ENCODE results near the gene ATP6V1C2. TPM values are rescaled to one million over a fixed set of nuclear protein-coding genes. Genes with fewer than 3 reads are reported as not detected.

The ATP6V1C2 gene
- total RNA-seq, 1 experiment from 2014 or later, result 0.40 TPM

GRCh38 chr2:10818984-10819383 is 97.6 kb downstream of the ATP6V1C2 start:
- CTCF ChIA-PET, result no interaction called here
- Histone ChIP-seq H4K20me1 (ENCODE audit: low read length) (no peaks in the 10 kb centered on the region), H3K9me2 (replicated peaks; ENCODE audit: low read length) (no peaks in the 10 kb centered on the region), H3K4me1 (ENCODE audit: insufficient read depth, low read length) (no peaks in the 10 kb centered on the region), H3F3A (ENCODE audit: low read length, unreplicated experiment) (no peaks in the 10 kb centered on the region), H3K4me2 (ENCODE audit: low read length) (no peak overlapping the region), H3K9me3 (ENCODE audit: low read length) (no peaks in the 10 kb centered on the region), H3K9ac (ENCODE audit: low read length) (no peak overlapping the region), H2AFZ (ENCODE audit: low read length) (no peak overlapping the region), H3K27ac (ENCODE audit: low read length) (no peak overlapping the region), H3K79me2 (ENCODE audit: low read length) (no peaks in the 10 kb centered on the region), H3K27me3 (ENCODE audit: low read length) (peaks cover 39% of the 10 kb centered on the region), H3K4me3 (ENCODE audit: low read length) (no peak overlapping the region), H3K36me3 (ENCODE audit: low read depth, low read length) (no peaks in the 10 kb centered on the region)
- no peak for DNase-seq
- no TSS peak for BruUV-seq (replicated peaks)
- ATAC-seq, result no peak
- intact Hi-C loops (cut with micrococcal nuclease), result loop anchor here (10.0 kb wide), 1 partner anchor 104 kb away; no protein-coding TSS in a partner anchor
- POLR2A ChIA-PET (ENCODE audit: unreplicated experiment), result no interaction called here
- TF ChIP-seq EZH2phosphoT487 (IDR thresholded peaks at IDR 0.05; ENCODE audit: borderline replicate concordance, low read length) (no peak), EZH2 (IDR thresholded peaks at IDR 0.05; ENCODE audit: low read length, unreplicated experiment) (no peak)
- TF ChIP-seq, protein P1, sequence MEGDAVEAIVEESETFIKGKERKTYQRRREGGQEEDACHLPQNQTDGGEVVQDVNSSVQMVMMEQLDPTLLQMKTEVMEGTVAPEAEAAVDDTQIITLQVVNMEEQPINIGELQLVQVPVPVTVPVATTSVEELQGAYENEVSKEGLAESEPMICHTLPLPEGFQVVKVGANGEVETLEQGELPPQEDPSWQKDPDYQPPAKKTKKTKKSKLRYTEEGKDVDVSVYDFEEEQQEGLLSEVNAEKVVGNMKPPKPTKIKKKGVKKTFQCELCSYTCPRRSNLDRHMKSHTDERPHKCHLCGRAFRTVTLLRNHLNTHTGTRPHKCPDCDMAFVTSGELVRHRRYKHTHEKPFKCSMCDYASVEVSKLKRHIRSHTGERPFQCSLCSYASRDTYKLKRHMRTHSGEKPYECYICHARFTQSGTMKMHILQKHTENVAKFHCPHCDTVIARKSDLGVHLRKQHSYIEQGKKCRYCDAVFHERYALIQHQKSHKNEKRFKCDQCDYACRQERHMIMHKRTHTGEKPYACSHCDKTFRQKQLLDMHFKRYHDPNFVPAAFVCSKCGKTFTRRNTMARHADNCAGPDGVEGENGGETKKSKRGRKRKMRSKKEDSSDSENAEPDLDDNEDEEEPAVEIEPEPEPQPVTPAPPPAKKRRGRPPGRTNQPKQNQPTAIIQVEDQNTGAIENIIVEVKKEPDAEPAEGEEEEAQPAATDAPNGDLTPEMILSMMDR (conservative IDR thresholded peaks at IDR 0.05; ENCODE audit: low read depth, low read length), result no peak

- H3K4me2 ChIP-seq (ENCODE audit: low read length), result no peak overlapping the region
Measured at GRCh38 chr2:10819714-10820314, 98.4 kb downstream of the ATP6V1C2 start.

DNA sequence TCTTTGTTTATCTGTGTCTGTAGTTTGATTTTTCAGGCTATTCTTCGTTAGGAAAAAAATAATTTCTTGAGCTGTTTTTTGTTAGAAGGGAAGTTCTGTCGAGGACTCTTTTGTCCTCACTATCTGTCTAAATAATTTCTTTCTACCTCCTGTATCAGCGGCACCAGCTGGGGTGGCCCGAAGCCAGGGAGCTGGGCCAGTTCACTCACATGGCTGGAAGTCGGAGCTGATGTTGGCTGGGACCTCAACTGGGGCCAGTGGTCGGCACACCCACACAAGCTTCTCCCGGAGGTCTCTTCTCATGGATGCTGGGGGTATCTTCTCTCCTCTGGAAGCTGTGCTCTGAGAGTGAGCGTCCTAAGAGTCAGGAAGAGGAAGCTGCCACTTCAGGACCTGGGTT is 99.1 kb downstream of the ATP6V1C2 start:
- Histone ChIP-seq H3K4me1 (ENCODE audit: insufficient read depth, low read length) (no peaks in the 10 kb centered on the region), H3F3A (ENCODE audit: low read length, unreplicated experiment) (no peaks in the 10 kb centered on the region), H3K9ac (ENCODE audit: low read length) (no peak overlapping the region), H3K27me3 (ENCODE audit: low read length) (peaks cover 49% of the 10 kb centered on the region), H3K4me3 (ENCODE audit: low read length) (no peak overlapping the region), H3K4me2 (ENCODE audit: low read length) (no peak overlapping the region), H3K27ac (ENCODE audit: low read length) (no peak overlapping the region), H3K79me2 (ENCODE audit: low read length) (no peaks in the 10 kb centered on the region), H3K9me3 (ENCODE audit: low read length) (no peaks in the 10 kb centered on the region), H3K36me3 (ENCODE audit: low read depth, low read length) (no peaks in the 10 kb centered on the region), H4K20me1 (ENCODE audit: low read length) (no peaks in the 10 kb centered on the region), H2AFZ (ENCODE audit: low read length) (no peak overlapping the region), H3K9me2 (replicated peaks; ENCODE audit: low read length) (no peaks in the 10 kb centered on the region)
- ChIA-PET CTCF (no interaction called here), POLR2A (ENCODE audit: unreplicated experiment) (no interaction called here)
- no peak for ATAC-seq
- intact Hi-C loops (cut with micrococcal nuclease), result no loop called here
- TF ChIP-seq EZH2 (IDR thresholded peaks at IDR 0.05; ENCODE audit: low read length, unreplicated experiment), result no peak
- TF ChIP-seq, protein P1 (conservative IDR thresholded peaks at IDR 0.05; ENCODE audit: low read depth, low read length), result no peak
- no peak for TF ChIP-seq EZH2phosphoT487 (IDR thresholded peaks at IDR 0.05; ENCODE audit: borderline replicate concordance, low read length)
- DNase-seq, result no peak
- BruUV-seq (replicated peaks), result no TSS peak

More at GRCh38 chr2:10819714-10820314, 98.4 kb downstream of the ATP6V1C2 start:
- ATAC-seq, result no peak
- no TSS peak for BruUV-seq (replicated peaks)
- Histone ChIP-seq H2AFZ (ENCODE audit: low read length) (no peak overlapping the region), H3K4me3 (ENCODE audit: low read length) (no peak overlapping the region), H3K79me2 (ENCODE audit: low read length) (no peaks in the 10 kb centered on the region), H3K9ac (ENCODE audit: low read length) (no peak overlapping the region), H3K9me2 (replicated peaks; ENCODE audit: low read length) (no peaks in the 10 kb centered on the region), H3K36me3 (ENCODE audit: low read depth, low read length) (no peaks in the 10 kb centered on the region), H3K27ac (ENCODE audit: low read length) (no peak overlapping the region), H3K9me3 (ENCODE audit: low read length) (no peaks in the 10 kb centered on the region), H3K27me3 (ENCODE audit: low read length) (peaks cover 47% of the 10 kb centered on the region), H4K20me1 (ENCODE audit: low read length) (no peaks in the 10 kb centered on the region), H3K4me1 (ENCODE audit: insufficient read depth, low read length) (no peaks in the 10 kb centered on the region), H3F3A (ENCODE audit: low read length, unreplicated experiment) (no peaks in the 10 kb centered on the region)
- TF ChIP-seq, protein P1 (conservative IDR thresholded peaks at IDR 0.05; ENCODE audit: low read depth, low read length), result no peak
- ChIA-PET CTCF (no interaction called here), POLR2A (ENCODE audit: unreplicated experiment) (no interaction called here)
- DNase-seq, result no peak
- intact Hi-C loops (cut with micrococcal nuclease), result loop anchor here (10.0 kb wide), 1 partner anchor 105 kb away; no protein-coding TSS in a partner anchor
